Measurements from ENCODE around the gene ASB7.
A peak's percentile ranks its signal among the peaks of the same experiment; 100 is the strongest.
"Not testable (repeated sequence)": the region's sequence is repeated elsewhere in the genome, so short reads cannot be mapped to it uniquely, and the experiment has no call there.

Gene ASB7

DNA sequence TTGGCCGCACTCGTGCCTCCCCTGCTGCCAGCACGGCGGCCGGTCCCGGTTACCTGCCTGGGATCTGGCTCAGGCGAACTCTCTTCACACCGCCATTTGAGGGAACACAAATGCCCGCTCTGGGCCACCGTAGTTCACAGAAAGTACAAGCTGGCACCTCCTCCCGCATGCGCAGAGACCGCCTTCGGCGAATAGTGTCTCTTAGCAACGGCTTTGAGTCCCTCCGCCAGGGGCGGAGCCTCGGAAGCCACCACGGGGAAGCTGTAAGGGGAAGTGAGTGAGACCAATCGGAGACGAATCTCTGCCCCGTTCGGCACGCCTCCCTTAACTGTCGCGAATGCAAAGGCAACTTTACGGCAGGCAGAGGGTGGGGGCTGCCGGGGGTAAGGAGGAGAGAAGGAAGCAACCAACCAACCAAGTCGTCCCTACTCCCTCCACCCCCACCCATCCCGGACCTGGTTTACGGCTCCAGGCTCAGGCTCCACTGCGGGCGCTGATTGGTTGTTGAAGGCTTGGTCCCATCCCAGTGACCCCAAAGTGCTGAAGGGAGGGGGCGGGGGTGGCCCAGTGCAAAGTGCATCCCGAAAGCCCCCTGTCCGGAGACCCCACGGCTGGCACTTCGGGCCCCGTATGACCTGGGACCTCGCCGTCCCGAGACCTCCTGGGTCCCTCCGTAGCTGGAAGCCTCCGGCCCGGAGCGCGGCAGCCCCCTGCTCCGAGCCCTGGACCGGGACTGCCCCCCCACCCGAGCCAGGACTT is at the start of gene ASB7, which contains the start of gene LINS1:
Gene ASB7 (plus strand): TSS at position 526 of the 759 bp plus-strand sequence. CDS start 9,628 bp downstream, outside the sequence.
Gene LINS1 (minus strand): TSS at position 121 of the 759 bp plus-strand sequence. CDS start 21,342 bp downstream, outside the sequence.
- peak; percentile 95 to 100 (median 100) for DNase-seq

GRCh38 chr15:100553468-100553867 is 48.9 kb upstream of the ASB7 start:
- no peak for DNase-seq

GRCh38 chr15:100558771-100559254 is 43.6 kb upstream of the ASB7 start:
- no peak for DNase-seq

- peak in 1 of 58 donors; percentile 12 for DNase-seq
These were observed 43.1 kb upstream of the ASB7 start for GRCh38 chr15:100559330-100559729.

GRCh38 chr15:100560323-100560722 is 42.1 kb upstream of the ASB7 start:
- DNase-seq = no peak

DNA sequence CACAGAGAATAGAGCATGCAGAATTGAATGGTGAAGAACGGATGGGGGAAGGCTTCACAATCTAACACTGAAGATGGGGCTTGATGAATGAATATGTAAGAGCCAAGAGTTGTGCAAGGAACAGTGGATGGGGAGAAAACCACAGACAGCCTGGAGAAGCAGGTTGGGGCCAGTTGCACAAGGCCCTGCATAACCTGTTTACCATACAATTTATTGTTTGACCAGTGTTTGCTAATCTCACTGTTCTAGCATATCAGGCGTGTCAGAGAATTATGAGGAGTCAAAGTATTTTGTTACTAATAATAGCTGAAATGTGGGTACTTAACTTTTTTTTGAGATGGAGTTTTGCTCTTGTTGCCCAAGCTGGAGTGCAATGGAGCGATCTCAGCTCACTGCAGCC is 36.8 kb upstream of the ASB7 start:
- DNase-seq = no peak

- DNase-seq = no peak
These were observed 35.4 kb upstream of the ASB7 start for GRCh38 chr15:100566850-100567628.

GRCh38 chr15:100569391-100569790 is 33.0 kb upstream of the ASB7 start:
- DNase-seq = no peak

DNA sequence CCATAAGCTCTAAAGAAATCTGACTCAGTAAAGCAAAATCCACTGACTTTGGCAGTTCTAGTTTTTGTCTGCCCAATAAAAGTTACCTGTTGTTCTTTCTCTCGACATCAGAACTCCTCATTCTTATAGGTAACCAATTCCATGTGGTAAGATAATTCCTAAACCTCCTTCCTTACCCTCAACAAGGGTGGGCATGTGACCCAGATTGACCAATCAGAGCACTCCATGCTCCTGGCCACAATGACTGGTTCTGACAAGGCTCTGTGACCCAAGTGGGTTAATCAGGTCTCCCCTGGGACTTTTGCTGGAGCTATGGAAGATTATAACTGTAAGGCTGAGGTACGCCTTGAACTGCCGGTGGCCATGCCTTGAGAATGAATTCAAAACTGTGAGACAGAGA is 32.1 kb upstream of the ASB7 start:
- DNase-seq = peak in 1 of 58 donors; percentile 4

- DNase-seq = no peak
These were observed 31.6 kb upstream of the ASB7 start for GRCh38 chr15:100570735-100571313.

- no peak for DNase-seq
These were observed 30.7 kb upstream of the ASB7 start for GRCh38 chr15:100571592-100572167.

GRCh38 chr15:100572362-100572983 is 29.9 kb upstream of the ASB7 start:
- DNase-seq = no peak

DNA sequence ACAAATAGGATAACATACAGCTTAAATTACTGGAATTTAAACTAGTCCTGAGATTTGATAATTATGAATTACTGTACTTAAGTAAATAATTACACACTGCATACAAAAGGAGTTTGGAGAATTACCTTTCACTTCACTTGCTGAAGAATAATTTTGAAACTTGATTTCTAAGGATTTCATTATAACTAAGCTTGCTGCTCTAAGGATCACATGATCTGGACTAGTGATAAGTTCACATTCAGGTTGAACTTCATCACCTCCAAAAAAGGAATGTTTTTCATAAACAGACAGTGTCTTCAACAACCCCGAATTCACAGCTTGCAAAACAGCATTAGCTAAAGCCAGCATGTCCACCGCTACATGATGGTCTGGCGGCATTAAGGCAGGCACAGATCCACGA is 28.9 kb upstream of the ASB7 start:
- DNase-seq = no peak

DNA sequence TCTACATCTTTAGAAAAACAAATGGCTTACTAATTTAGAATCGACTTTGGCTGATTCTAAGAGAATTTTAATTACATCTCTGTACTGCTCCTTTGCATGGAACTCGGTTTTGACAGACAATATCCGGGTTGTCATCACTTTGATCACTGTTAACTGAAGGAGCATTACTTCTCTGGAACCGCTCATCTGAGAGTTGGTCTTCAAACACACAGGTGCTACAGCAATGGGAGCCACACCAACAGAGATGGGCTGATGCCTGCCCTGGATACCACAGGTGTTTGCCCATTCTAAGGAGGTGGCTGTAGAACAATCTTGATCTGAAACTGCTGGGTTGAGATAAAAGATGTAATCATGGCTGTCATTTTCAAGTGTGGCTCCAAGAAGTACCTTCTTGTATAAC is 22.0 kb upstream of the ASB7 start:
- DNase-seq = no peak

GRCh38 chr15:100588638-100589242 is 13.6 kb upstream of the ASB7 start:
- DNase-seq = no peak

DNA sequence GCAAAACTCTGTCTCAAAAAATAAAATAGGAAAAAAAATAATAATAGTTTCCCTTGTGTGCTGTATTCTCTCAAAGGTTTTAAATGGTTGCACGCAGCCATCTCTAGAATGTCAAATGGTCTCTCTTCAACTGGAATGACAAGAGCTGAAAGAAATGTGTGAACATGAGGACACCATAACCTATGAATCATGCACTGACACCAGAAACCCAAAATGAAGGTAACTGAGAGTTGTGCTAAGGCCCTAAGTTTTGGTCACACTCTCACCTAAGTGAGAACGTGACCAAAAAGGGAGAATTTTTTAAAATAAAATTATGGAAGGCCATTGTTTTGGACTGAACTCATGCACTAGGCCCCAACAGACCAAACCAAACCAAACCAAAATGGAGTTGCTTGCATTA is 11.2 kb upstream of the ASB7 start:
- not testable (repeated sequence) for DNase-seq

DNA sequence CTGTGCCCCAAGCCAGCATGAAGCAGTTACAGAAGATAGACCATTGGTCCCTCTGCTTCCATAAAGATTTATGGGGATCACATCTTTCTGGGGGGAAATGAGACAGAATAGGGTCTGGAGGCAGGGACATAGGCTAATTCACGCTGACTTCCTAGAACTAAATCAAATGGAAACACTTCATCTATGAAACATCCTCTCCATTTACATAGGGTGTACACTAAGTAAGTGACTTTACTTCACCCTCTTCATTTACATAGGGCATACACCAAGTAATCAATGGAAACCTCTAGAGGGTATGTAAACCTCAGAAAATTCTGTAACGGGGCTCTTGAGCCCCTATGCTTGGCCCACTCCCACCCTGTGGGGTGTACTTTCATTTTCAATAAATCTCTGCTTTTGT is 10.6 kb upstream of the ASB7 start:
- no peak for DNase-seq

DNA sequence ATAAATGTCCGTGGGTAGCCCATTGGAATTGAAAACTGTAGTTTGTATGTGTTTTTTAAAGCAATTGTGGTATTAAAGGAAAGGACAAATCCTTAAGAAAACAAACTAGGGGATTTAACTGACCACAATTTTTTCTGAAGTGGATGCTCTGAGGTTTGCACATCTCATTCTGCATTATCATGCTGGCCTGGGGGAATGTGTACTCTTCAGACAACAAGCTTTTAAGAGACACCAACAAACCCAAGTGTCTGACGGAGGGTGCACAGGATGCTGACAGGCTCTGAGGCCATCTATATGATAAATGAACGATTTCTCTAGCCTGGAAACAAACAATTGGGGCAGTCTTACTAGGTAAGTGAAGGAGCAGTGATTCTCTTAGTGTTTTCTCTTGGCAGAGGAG is 9.5 kb upstream of the ASB7 start:
- DNase-seq = no peak

DNA sequence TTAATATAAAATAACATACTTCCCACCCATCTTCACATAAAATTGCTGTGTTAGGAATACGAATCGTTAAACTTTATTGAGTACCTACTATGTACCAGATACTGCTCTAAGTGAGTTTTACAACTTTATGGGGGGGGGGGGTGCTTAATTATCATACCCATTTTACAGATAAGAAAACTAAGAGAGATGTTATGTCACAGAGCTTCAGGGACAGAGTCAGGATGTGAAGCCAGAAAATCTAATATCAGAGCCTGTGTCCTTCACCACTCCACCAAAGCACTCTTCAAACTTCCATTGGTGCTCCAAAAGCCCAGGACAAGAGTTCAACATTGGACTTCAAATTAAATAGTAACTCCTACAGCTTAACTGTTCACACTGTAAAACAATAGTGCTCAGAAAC is 9.0 kb upstream of the ASB7 start:
- no peak for DNase-seq

GRCh38 chr15:100595964-100596363 is 6.4 kb upstream of the ASB7 start:
- DNase-seq = no peak

GRCh38 chr15:100596792-100597191 is 5.6 kb upstream of the ASB7 start:
- DNase-seq = no peak

Data from anterior cingulate cortex (tissue), 58 donors.